Stimulated activated CD8-positive, alpha-beta memory T cell treated with anti-CD3 and anti-CD28 coated beads, Interleukin-7, amount 100 ng/mL, for 24 hours (primary cell): ENCODE data around the gene POR.
"Not testable (repeated sequence)": the region's sequence is repeated elsewhere in the genome, so short reads cannot be mapped to it uniquely, and the experiment has no call there.

Source experiments
- DNase-seq: peaks from one replicate; pipeline ENCODE4 v3.0.0-alpha.2; 2020; ENCODE audit warnings: low read depth

The POR gene

DNA sequence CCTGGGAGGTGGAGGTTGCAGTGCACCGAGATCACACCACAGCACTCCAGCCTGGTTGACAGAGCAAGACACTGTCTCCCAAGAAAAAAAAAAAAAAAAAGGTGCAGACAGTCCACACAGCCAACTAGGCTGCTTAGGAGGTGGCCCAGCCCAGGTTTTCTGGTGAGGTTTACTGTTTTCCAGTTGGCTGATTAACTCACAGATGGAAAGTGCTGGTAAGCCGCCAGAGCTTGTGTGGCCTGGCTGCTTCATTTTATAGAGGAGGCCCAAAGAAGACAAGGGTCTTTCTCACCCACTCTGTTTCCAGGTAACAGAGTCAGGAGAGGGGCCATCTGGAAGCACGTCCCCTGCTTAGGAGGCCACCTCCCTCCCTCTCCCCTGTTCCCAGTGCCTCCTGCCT is 29.9 kb upstream of the POR start:
- DNase-seq, result no peak

DNA sequence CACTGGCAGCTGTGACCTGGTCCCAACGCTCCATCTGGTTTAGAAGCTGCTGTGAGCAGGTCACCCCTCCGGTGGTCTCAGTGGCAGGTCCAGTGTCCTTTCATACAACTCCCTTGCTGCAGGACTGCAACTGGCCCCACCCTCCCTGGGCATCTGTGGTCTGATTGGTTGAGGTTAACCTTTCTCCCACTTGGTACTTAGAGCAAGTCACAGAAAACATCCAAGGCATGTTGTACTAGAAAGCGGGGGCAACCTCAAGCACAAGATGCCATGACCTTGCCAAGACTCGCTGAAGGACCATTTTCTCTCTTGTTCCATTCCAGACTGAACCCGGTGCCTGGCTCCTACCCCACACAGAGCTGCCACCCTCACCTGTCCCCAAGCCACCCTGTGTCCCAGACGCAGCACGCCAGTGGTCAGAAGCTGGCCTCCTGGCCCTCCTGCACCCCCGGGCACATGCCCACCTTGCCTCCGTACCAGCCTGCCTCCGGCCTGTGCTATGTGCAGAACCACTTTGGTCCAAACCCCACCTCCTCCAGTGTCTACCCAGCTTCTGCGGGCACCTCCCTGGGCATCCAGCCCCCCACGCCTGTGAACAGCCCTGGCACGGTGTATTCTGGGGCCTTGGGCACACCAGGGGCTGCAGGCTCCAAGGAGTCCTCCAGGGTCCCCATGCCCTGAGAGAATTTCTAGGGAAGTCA is 27.1 kb upstream of the POR start:
- no peak for DNase-seq

DNA sequence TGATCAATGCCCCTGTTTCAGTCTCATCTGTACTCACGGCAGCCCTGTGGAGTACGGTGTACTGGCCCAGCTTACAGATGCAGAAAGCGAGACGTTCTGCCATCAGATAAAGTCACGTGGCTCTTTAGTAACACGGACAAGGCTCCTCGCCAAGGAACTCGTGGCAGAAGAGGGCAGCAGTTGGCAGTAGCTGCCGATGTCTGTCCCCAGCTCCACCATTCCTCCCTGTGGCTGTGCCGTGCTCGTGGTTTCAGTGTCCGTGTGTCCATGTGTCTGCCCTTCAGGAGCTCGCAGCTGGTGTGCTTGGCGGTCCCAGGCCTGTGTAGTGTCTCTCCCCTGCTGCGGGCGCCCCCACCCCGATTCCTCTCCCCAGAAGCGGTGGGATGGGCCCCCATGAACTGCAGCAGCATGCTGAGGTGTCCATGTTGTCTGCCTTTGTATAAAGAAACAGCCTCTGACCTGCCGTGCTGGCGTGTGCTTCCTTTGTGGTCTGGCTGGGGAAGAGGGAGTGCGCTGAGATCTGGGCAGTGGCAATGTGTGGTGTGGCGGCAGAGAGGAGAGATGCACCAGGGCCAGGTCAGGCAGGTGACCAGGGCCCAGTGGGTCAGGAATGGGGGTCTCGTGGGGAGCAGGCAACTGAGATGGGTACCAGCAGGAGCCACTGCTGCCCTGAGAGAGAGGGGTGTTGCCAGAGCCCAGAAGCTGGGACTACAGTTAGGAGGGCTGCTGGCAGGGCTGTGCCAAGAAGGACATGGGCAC is 26.3 kb upstream of the POR start:
- no peak for DNase-seq

DNA sequence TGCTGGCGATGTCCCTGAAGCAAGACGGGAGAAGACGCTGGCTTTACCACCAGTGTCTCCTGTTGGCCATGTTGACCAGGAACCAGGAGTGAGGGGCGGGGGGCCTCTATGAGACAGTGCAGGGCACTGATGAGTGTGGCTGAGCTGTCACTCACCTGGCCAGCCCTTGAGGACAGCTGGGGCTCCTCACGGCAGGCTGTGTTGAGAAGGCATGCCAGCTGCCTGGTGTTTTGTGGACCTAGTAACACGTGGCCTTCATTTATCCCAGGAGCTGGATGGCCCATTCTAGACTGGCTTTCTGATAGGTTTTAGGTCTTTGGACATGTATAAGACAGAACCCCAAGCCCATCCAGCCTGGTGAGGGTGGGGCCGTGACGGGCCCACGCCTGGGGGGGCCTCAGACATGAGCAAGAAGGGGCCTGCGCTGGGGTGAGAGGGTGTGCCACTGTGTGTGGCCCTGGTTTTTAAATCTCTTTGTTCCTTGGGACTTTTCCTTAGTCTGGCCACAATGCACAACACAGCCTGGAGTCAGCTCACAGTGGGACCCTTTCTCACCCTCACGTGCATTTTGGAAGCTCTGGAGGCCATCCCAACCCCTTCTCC is 25.6 kb upstream of the POR start:
- DNase-seq, result no peak

DNA sequence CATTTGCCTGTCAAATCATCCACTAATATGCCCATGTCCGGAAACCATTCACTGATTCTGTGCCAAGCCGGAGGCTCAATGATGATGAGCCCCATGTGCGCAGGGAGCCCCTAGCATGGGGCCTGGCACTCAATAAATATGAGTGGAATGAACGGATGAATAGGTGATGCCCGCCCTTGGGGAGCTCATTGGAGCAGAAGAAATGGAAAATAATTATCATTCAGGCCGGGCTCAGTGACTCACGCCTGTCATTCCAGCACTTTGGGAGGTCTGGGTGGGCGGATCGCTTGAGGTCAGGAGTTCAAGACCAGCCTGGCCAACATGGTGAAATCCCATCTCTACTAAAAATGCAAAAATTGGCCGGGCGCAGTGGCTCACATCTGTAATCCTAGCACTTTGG is 25.1 kb upstream of the POR start:
- DNase-seq, result no peak

DNA sequence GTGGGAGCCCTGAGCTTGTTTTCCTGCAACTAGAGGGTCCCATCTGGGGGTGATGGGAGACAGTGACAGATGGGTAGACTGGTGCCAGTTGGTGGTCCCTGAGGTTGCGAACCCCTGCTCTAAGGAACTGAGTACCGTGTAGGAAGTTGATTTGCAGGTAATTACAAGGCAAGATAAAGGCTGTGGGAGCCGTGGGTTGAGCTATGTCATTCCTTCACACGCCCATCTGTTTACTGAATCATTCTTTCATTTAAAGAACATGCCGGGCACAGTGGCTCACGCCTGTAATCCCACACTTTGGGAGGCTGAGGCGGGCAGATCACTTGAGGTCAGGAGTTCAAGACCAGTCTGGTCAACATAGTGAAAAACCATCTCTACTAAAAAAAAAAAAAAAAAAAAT is 23.7 kb upstream of the POR start:
- not testable (repeated sequence) for DNase-seq

DNA sequence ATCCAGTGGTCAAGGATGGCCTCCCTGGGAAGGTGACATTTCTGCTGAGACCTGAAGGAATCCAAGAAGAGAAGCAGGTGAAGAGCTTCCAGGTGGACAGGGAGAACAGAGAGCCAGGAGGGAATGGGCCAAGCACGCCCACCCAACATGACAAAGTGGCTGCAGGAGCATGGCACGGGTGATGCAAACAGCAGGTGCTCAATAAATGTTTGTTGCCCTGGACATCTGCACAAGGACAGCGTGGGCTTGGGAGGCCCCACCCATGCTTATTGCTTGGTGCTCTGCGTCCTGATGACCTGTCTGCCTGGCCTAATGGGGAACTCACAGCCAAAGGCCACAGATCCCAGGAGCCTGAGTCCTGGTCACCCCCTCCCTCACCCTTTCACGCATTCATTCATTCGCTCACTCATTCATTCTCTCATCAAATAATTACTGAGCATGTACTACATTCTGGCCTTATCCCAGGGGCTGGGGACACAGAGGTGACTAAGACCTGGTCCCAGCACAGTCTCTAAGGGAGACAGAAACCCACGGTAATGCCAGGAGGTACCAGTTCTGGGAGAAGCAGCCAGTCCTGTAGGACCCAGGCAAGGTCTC is 23.0 kb upstream of the POR start:
- no peak for DNase-seq

DNA sequence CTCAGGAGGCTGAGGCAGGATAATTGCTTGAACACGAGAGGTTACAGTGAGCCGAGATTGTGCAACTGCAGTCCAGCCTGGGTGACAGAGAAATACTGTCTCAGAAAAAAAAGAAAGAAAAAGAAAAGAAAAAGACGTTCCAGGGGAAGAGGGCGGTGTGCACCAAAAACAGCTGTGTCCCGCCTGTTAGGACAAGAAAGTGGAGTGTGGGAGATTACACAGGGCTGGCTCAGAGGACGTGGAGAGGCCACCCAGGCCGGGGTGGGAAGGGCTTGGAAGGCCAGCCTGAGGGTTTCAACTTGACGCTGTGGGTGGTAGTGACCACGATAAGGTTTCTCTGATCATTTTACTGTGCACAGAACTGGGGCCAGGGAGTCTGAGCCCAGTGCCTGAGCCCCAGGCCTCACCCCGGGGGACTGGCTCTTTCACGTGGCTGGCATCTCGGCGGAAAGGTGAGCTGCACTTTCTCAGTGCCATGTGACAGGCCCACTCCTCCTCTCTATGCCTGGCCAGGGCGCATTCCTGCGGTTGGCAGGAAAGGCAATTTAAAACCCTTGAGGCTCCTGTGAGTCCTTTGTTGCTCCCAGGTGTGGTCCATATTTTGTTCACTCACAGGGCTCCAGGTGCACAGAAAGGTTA is 22.2 kb upstream of the POR start:
- DNase-seq, result no peak

DNA sequence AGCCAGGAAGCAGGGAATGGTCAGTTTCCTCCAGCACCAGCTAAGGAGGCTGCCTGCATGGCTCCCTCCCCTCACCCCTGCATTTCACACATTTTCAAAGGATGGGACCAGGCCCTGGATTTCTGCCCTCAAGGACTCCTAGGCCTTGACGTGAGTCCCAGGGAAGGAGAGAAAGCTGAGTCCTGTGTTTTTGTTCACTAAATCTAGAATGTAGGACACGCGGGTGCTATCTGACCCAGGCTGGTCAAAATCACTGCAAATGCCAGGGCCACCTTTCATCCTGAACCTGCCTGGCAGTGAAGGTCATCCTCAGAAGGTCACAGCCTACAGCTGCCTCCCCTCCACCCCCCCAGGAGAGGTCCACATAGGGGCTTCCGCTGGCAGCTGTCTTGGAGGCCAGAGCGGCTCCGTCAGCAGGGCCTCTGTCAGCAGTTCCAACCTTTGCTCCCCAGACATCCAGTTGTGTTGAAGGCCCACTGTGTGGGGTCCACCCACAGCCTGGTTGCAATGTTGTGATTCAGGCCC is 18.1 kb upstream of the POR start:
- no peak for DNase-seq

DNA sequence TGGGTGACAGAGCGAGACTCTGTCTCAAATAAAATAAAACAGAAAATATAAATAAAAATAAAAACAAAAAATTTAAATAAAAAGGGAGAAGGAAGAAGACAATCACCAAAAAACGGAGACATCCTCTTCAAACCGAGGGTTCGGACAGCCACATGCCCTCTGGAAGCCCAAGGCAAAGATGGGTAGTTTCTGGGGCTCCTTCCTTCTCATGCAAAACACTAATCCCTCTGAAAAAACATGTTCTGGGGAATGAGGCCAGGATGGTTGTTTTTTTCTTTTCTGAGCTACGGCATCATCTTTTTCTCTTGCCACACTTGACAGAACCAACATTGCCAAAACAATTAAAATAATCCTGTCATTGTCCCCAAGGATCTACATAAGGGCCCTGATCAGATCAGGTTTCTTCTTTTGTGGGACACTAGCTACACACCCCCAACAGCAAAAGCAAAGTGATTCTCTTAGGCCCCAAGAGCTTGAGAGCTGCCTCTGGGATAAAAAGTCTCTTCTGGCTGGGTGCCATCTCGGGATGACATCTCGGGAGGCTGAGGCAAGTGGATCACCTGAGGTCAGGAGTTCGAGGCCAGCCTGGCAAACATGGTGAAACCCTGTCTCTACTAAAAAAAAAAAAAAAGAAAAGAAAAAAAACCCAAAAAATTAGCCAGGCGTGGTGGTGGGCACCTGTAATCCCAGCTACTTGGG is 14.2 kb upstream of the POR start:
- DNase-seq, result no peak

DNA sequence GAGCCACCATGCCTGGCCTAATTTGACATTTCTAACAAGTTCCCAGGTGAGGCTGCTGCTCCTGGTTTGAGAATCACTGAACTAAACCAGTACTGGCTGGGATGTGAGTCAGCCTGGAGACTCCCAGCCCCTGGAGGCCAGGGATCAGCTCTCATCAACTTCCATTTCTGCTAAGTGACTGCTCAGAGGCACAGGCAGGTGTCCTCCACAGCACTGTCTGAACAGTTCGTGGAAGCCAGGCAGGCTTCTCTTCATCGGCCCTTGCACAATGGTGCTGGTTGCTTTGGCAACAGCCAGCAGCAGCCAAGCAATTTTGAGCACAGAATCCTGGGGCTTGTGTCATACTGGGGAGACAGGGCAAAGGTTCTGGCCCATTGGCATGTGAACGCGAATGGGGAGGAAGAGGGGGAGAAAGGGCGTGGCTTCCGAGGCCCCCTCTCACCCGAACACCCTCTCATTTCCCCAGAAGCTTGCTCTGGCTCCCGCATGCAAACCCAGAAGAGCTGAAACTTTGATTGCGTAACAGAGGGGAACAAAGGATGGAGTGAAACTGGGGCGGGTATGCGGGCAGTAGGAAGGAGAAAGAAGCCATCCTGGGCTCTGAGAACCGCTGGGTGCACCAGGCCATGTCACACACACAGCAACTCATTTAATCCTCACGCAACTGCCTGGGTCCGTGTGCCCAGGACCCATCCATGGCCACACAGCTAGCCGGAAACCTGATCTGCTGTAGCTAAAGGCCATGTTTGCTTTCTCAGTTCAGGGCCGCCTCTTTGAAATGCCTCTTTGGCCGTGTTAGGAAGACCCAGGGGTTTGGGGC is 9.0 kb upstream of the POR start:
- DNase-seq, result no peak

DNA sequence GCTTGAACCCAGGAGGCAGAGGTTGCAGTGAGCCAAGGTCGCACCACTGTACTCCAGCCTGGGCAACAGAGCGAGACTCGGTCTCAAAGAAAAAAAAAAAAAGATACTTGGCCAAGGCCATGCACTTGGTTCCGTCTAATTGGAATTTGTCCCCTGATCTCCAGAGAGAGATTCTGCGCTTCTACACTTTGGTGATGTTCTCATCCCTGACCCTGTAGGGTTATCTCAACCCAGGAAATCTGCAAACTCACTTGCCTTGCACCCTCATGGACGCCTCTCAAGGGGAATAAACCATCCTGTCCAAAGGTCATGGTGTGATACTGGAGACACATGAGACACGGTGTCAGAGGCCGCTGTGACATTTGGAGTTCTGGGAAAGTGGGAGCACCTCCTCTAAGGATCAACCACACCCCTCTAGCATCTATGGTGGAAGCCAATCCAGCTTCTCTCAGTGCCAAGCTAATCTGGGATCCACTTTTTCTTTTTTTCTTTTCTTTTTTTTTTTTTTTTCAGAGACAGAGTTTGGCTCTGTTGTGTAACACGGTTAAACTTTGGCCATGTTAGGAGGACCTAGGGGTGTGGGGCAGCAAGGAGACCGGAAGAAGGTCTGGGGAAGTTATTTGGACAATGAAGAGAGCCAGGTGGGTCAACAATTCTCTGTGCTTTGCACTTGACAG is 7.8 kb upstream of the POR start:
- no peak for DNase-seq

DNA sequence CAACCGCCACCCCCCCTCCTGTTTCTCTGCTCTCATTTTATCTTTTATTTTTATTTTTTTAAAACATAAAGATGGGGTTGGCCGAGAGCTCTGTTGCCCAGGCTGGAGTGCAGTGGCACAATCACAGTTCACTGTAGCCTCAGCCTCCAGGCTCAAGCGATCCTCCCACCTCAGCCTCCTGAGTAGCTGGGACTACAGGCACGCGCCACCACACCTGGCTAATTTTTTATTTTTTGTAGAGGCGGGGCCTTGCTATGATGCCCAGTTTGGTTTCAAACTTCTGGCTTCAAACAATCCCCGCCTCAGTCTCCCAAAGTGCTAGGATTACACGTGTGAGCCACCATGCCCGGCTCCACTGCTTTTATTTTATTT is 7.3 kb upstream of the POR start:
- DNase-seq, result not testable (repeated sequence)

DNA sequence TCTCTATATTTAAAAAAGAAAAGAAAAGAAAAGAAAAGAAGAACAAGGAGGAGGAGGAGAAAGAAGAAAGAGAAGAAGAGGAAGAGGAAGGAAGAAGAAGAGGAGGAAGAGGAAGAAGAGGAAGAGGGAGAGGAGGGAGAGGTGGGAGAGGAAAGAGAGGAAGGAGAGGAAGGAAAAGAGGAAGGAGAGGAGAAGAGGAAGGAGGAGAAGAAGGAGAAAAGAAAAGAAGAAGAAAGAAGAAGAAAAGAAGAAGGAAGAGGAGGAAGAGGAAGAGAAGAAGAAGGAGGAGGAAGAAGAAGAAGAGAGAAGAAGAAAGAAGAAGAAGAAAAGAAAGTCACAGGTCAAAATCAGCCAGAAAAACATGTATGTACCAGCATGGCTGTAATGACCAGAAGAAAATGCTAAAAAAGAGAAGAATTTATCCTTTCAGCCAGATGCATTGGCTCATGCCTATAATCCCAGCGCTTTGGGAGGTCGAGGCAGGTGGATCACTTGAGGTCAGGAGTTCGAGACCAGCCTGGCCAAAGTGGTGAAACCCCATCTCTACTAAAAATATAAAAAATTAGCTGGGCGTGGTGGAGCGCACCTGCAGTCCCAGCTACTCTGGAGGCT is 5.3 kb upstream of the POR start:
- no peak for DNase-seq

DNA sequence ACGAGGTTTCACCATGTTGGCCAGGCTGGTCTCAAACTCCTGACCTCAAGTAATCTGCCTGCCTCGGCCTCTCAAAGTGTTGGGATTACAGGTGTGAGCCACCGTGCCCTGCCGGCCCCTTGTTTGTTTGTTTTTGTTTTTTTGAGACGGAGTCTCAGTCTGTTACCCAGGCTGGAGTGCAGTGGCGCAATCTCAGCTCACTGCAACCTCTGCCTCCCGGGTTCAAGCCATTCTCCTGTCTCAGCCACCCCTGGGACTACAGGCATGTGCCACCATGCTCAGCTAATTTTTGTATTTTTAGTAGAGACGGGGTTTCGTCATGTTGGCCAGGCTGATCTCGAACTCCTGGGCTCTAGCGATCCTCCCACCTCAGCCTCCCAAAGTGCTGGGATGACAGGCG is 3.8 kb upstream of the POR start:
- not testable (repeated sequence) for DNase-seq

DNA sequence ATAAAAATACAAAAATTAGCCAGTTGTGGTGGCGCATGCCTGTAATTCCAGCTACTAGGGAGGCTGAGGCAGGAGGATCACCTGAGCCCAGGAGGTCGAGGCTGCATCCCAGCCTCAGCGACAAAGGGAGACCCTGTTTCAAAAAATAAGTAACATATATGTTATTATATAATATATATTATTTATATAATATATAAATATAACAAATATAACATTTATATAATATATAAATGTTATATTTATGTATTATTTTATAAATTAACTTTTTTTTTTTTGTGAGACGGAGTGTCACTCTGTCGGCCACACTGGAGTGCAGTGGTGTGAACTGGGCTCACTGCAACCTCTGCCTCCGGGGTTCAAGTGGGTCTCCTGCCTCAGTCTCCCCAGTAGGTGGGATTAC is 1.5 kb upstream of the POR start:
- no peak for DNase-seq

DNA sequence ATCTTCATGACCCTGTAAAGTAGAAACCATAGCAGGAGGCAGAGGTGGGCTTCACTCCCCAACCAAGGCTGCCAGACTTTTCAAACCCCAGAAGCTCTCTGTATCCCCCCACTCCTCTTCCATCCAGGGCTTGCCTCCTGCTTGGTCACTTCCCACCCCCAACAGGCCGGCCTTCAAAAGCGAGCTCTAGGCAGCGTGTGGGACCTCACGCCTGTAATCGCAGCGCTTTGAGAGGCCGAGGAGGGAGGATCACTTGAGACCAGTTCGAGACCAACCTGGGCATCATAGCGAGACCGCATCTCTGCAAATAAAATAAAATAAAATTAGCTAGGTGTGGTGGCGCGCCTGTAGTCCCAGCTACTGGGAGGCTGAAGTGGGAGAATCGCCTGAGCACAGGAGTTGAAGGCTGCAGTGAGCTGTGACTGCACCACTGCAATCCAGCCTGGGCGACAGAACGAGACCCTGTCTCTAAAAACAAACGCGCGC is 743 bp upstream of the POR start:
- DNase-seq, result no peak

DNA sequence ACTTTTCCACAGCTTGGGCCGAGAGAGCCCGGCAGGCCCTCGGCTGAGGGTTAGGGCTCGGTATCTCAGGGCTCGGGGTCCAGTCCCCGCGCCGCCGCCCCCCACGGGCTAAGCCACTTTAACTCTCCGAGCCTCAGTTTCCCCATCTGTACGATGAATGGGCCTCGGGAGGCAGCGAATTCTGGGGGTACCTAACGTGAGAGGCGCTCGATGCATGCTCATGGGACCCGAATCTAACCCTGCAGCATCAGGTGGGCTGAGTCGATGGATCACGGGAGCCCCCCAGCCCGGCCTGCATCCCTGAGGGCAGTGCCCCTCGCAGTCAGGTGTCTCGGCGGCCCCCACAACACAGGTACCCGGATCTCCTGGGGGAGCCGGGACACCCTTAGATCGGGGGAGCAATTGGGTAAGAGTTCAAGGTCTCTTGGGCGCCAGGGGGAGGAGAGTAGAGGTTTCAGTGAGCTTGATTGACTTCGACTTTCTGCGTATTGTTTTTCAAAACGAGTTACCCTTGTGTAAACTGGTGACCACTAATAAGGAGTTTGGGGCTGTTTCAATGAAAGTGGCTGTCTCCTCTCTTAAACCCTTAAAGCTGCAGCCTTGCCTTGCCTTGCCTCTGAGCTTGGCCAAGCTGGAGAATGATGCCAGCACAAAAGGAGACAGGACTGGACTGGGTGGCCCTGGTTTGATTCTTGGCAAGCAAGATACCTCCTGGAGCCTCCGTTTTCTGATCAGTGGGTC is 631 bp downstream of the POR start:
- DNase-seq, result no peak

DNA sequence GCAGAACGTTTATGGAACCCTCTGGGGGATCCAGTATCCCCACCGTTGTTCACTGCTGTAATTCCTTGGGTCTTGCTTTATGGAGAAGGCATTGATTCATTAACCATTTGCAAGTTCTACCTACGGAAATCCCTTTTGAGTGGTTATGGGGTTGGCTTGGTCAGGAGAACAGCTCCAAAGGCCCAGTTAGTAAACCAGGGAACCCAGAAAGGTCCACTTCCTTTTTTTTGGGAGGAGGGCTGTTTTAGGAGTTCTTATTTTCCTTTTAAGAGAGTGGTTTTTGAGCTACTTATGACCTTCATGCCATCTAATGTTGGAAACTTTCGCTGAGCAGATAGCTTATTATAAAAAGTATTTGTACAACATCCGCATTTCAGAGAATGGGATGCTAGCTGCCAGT is 1.3 kb downstream of the POR start:
- DNase-seq, result no peak
